KOPT-K1 (cell line): ENCODE data around the gene CERS2.
"Not testable (repeated sequence)": the region's sequence is repeated elsewhere in the genome, so short reads cannot be mapped to it uniquely, and the experiment has no call there.

Experiments
- H3K27ac ChIP-seq: fragments of 200-600 bp; sonication (generic); 2 replicates; pipeline ENCODE4 v1.5.1; 2016; ENCODE audit warnings: antibody characterized with exemption, mild to moderate bottlenecking, low read depth, low read length; ENCODE audit not compliant: poor library complexity, severe bottlenecking
- H3K36me3 ChIP-seq: fragments of 200-600 bp; sonication (generic); 2 replicates; pipeline ENCODE4 v1.5.1; 2017; ENCODE audit warnings: antibody characterized with exemption, mild to moderate bottlenecking, low read length, moderate library complexity; ENCODE audit not compliant: insufficient read depth
- H3K9me3 ChIP-seq: fragments of 200-600 bp; sonication (generic); 2 replicates; pipeline ENCODE4 v1.5.1; 2017; ENCODE audit warnings: antibody characterized with exemption, low read length, mild to moderate bottlenecking; ENCODE audit not compliant: insufficient read depth, poor library complexity, severe bottlenecking

Gene CERS2

GRCh38 chr1:150965605-150966004 lies 9.0 kb downstream of the CERS2 start:
- no peaks in the 10 kb centered on the region for H3K9me3 ChIP-seq
- H3K27ac ChIP-seq, result no peak overlapping the region
- H3K36me3 ChIP-seq, result peaks cover 93% of the 10 kb centered on the region

- no peaks in the 10 kb centered on the region for H3K9me3 ChIP-seq
- H3K36me3 ChIP-seq, result peaks cover 100% of the 10 kb centered on the region
- H3K27ac ChIP-seq, result no peak overlapping the region
These were observed 10.5 kb downstream of the CERS2 start for GRCh38 chr1:150964164-150964489.

- H3K9me3 ChIP-seq, result no peaks in the 10 kb centered on the region
- H3K36me3 ChIP-seq, result peaks cover 100% of the 10 kb centered on the region
- H3K27ac ChIP-seq, result no peak overlapping the region
These were observed 11.1 kb downstream of the CERS2 start for GRCh38 chr1:150963321-150964163.

GRCh38 chr1:150961756-150962155 lies 12.9 kb downstream of the CERS2 start:
- no peaks in the 10 kb centered on the region for H3K9me3 ChIP-seq
- H3K36me3 ChIP-seq, result peaks cover 98% of the 10 kb centered on the region
- no peak overlapping the region for H3K27ac ChIP-seq

GRCh38 chr1:150960646-150961045 lies 14.0 kb downstream of the CERS2 start:
- H3K9me3 ChIP-seq, result no peaks in the 10 kb centered on the region
- H3K36me3 ChIP-seq, result peaks cover 98% of the 10 kb centered on the region
- H3K27ac ChIP-seq, result no peak overlapping the region

- no peak overlapping the region for H3K27ac ChIP-seq
- H3K36me3 ChIP-seq, result peaks cover 96% of the 10 kb centered on the region
- H3K9me3 ChIP-seq, result no peaks in the 10 kb centered on the region
These were observed 17.0 kb downstream of the CERS2 start for GRCh38 chr1:150957666-150958065.

GRCh38 chr1:150955280-150955679 lies 19.4 kb downstream of the CERS2 start:
- no peak overlapping the region for H3K27ac ChIP-seq
- H3K9me3 ChIP-seq, result no peaks in the 10 kb centered on the region
- peaks cover 96% of the 10 kb centered on the region for H3K36me3 ChIP-seq

- H3K27ac ChIP-seq, result no peak overlapping the region
- peaks cover 96% of the 10 kb centered on the region for H3K36me3 ChIP-seq
- no peaks in the 10 kb centered on the region for H3K9me3 ChIP-seq
These were observed 19.9 kb downstream of the CERS2 start for GRCh38 chr1:150954708-150955107.

GRCh38 chr1:150944856-150945255 lies 29.8 kb downstream of the CERS2 start:
- Histone ChIP-seq H3K9me3 (no peaks in the 10 kb centered on the region), H3K36me3 (peaks cover 99% of the 10 kb centered on the region), H3K27ac (no peak overlapping the region)

GRCh38 chr1:150931773-150932172 lies 42.9 kb downstream of the CERS2 start:
- peaks cover 88% of the 10 kb centered on the region for H3K36me3 ChIP-seq
- no peak overlapping the region for H3K27ac ChIP-seq
- peaks cover 17% of the 10 kb centered on the region for H3K9me3 ChIP-seq

GRCh38 chr1:150928775-150929174 lies 45.9 kb downstream of the CERS2 start:
- peaks cover 17% of the 10 kb centered on the region for H3K9me3 ChIP-seq
- peaks cover 59% of the 10 kb centered on the region for H3K36me3 ChIP-seq

GRCh38 chr1:150928286-150928685 lies 46.3 kb downstream of the CERS2 start:
- Histone ChIP-seq H3K36me3 (peaks cover 54% of the 10 kb centered on the region), H3K27ac (no peak overlapping the region), H3K9me3 (peaks cover 17% of the 10 kb centered on the region)

More at GRCh38 chr1:150928775-150929174, 45.9 kb downstream of the CERS2 start:
- not testable (repeated sequence) for H3K27ac ChIP-seq

- Histone ChIP-seq H3K9me3 (peaks cover 17% of the 10 kb centered on the region), H3K36me3 (peaks cover 47% of the 10 kb centered on the region), H3K27ac (no peak overlapping the region)
These were observed 47.0 kb downstream of the CERS2 start for GRCh38 chr1:150927624-150928023.

GRCh38 chr1:150926097-150926741 lies 48.4 kb downstream of the CERS2 start, which contains the start of gene SETDB1:
Gene SETDB1 (plus strand): TSS chr1:150926363. CDS start chr1:150927715, 1,352 bp downstream.
- peaks cover 8% of the 10 kb centered on the region for H3K9me3 ChIP-seq
- peaks cover 34% of the 10 kb centered on the region for H3K36me3 ChIP-seq
- peak within 1 kb of the TSS; percentile 81 for H3K27ac ChIP-seq

- no peaks in the 10 kb centered on the region for H3K9me3 ChIP-seq
- peaks cover 22% of the 10 kb centered on the region for H3K36me3 ChIP-seq
- H3K27ac ChIP-seq, result no peak overlapping the region
These were observed 49.6 kb downstream of the CERS2 start for GRCh38 chr1:150925080-150925479.
